Tibial nerve (tissue), 3 donors: ENCODE measurements around the gene ALPL.
"Not testable (repeated sequence)": the region's sequence is repeated elsewhere in the genome, so short reads cannot be mapped to it uniquely, and the experiment has no call there.

Experiments
- POLR2A ChIP-seq, 2 donors: fragments of 450-650 bp; IDR thresholded peaks; one replicate each; pipeline ENCODE4 v1.6.1; 2017; ENCODE audit warnings: antibody characterized with exemption in 2 of 2, mild to moderate bottlenecking in 2 of 2, moderate library complexity in 2 of 2
- TF ChIP-seq, protein P1 (sequence below), 5 experiments: fragments of 200-600 bp in 3 of 5; fragments of 450-650 bp in 2 of 5; sonication (generic) in 3 of 5; IDR thresholded peaks; one replicate each; pipeline ENCODE4 v1.5.1; 2016 to 2019; ENCODE audit warnings: antibody characterized with exemption in 5 of 5, mild to moderate bottlenecking in 3 of 5, moderate library complexity in 2 of 5

DNA sequence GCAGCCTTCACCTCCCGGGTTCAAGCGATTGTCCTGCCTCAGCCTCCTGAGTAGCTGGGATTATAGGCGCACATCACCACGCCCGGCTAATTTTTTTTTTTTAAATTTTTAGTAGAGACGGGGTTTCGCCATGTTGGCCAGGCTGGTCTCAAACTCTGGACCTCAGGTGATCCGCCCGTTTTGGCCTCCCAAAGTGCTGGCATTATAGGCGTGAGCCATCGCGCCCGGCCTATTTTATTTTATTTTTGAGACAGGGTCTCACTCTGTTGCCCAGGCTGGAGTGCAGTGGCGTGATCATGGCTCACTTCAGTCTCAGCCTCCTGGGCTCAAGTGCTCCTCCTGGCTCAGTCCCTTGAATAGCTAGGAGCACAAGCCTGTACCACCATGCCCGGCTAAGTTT, 57.1 kb downstream of the ALPL start:
- TF ChIP-seq POLR2A (IDR thresholded peaks at IDR 0.05), result not testable (repeated sequence)
- TF ChIP-seq, protein P1, sequence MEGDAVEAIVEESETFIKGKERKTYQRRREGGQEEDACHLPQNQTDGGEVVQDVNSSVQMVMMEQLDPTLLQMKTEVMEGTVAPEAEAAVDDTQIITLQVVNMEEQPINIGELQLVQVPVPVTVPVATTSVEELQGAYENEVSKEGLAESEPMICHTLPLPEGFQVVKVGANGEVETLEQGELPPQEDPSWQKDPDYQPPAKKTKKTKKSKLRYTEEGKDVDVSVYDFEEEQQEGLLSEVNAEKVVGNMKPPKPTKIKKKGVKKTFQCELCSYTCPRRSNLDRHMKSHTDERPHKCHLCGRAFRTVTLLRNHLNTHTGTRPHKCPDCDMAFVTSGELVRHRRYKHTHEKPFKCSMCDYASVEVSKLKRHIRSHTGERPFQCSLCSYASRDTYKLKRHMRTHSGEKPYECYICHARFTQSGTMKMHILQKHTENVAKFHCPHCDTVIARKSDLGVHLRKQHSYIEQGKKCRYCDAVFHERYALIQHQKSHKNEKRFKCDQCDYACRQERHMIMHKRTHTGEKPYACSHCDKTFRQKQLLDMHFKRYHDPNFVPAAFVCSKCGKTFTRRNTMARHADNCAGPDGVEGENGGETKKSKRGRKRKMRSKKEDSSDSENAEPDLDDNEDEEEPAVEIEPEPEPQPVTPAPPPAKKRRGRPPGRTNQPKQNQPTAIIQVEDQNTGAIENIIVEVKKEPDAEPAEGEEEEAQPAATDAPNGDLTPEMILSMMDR (IDR thresholded peaks at IDR 0.05), result not testable (repeated sequence)
